ENCODE data around the gene ADGRD1. TPM values are rescaled to one million over a fixed set of nuclear protein-coding genes. Genes with fewer than 3 reads are reported as not detected.
A peak's percentile ranks its signal among the peaks of the same experiment; 100 is the strongest.

ADGRD1 gene
- total RNA-seq, 1 donor from 2014 or later, result 99.5 TPM

- intact Hi-C loops (cut with micrococcal nuclease), result no loop called here
- H3K9me3 ChIP-seq (replicated peaks), result no peaks in the 10 kb centered on the region
- H3K27ac ChIP-seq (replicated peaks), result peak overlapping the region; percentile 89
- peaks cover 7% of the 10 kb centered on the region for H3K36me3 ChIP-seq
- DNase-seq, result peak; percentile 38
- no peak for TF ChIP-seq CTCF (IDR thresholded peaks at IDR 0.05; ENCODE audit: borderline replicate concordance)
- H3K4me3 ChIP-seq, result peak overlapping the region; percentile 73
- peaks cover 82% of the 10 kb centered on the region for H3K4me1 ChIP-seq
- no peaks in the 10 kb centered on the region for H3K27me3 ChIP-seq (ENCODE audit: low read depth)
Observed at GRCh38 chr12:130955238-130955816, 1.6 kb downstream of the ADGRD1 start.

GRCh38 chr12:130956009-130956408, 2.3 kb downstream of the ADGRD1 start:
- no peaks in the 10 kb centered on the region for H3K9me3 ChIP-seq (replicated peaks)
- no peak for DNase-seq
- intact Hi-C loops (cut with micrococcal nuclease), result no loop called here
- H3K36me3 ChIP-seq, result peaks cover 7% of the 10 kb centered on the region
- H3K4me1 ChIP-seq, result peaks cover 88% of the 10 kb centered on the region
- H3K4me3 ChIP-seq, result peak overlapping the region; percentile 73
- H3K27me3 ChIP-seq (ENCODE audit: low read depth), result no peaks in the 10 kb centered on the region
- no peak for TF ChIP-seq CTCF (IDR thresholded peaks at IDR 0.05; ENCODE audit: borderline replicate concordance)
- H3K27ac ChIP-seq (replicated peaks), result peak overlapping the region; percentile 89

- Histone ChIP-seq H3K27me3 (ENCODE audit: low read depth) (no peaks in the 10 kb centered on the region), H3K9me3 (replicated peaks) (no peaks in the 10 kb centered on the region), H3K4me3 (peak overlapping the region; percentile 73), H3K27ac (replicated peaks) (peak overlapping the region; percentile 89), H3K36me3 (peaks cover 7% of the 10 kb centered on the region), H3K4me1 (peaks cover 95% of the 10 kb centered on the region)
- intact Hi-C loops (cut with micrococcal nuclease), result no loop called here
- no peak for DNase-seq
- no peak for TF ChIP-seq CTCF (IDR thresholded peaks at IDR 0.05; ENCODE audit: borderline replicate concordance)
Observed at GRCh38 chr12:130956456-130957303, 3.0 kb downstream of the ADGRD1 start.

GRCh38 chr12:130957304-130957621, 3.6 kb downstream of the ADGRD1 start:
- Histone ChIP-seq H3K27ac (replicated peaks) (peak overlapping the region; percentile 34), H3K36me3 (peaks cover 7% of the 10 kb centered on the region), H3K9me3 (replicated peaks) (no peaks in the 10 kb centered on the region), H3K4me1 (peaks cover 98% of the 10 kb centered on the region), H3K27me3 (ENCODE audit: low read depth) (no peaks in the 10 kb centered on the region), H3K4me3 (peak overlapping the region; percentile 73)
- TF ChIP-seq CTCF (IDR thresholded peaks at IDR 0.05; ENCODE audit: borderline replicate concordance), result no peak
- no peak for DNase-seq
- intact Hi-C loops (cut with micrococcal nuclease), result no loop called here

GRCh38 chr12:130958557-130959140, 4.9 kb downstream of the ADGRD1 start:
- intact Hi-C loops (cut with micrococcal nuclease), result no loop called here
- Histone ChIP-seq H3K27me3 (ENCODE audit: low read depth) (no peaks in the 10 kb centered on the region), H3K4me3 (peak overlapping the region; percentile 73), H3K36me3 (peaks cover 7% of the 10 kb centered on the region), H3K9me3 (replicated peaks) (no peaks in the 10 kb centered on the region), H3K27ac (replicated peaks) (peak overlapping the region; percentile 84), H3K4me1 (peaks cover 94% of the 10 kb centered on the region)
- TF ChIP-seq CTCF (IDR thresholded peaks at IDR 0.05; ENCODE audit: borderline replicate concordance), result no peak
- DNase-seq, result no peak

Data from left ventricle myocardium inferior (tissue), 1 donor.